HEK293 (cell line): Measurements from ENCODE around the gene POLR2E.

ENCODE experiments used
- ELK4 ChIP-seq: IDR thresholded peaks from 2 replicates; pipeline ENCODE4 v1.6.1; 2011; ENCODE audit warnings: mild to moderate bottlenecking, low read depth, low read length, borderline replicate concordance
- KLF1 ChIP-seq: fragments of 450-650 bp; formaldehyde crosslinking; IDR thresholded peaks from 2 replicates; pipeline ENCODE4 v1.5.1; 2016; ENCODE audit warnings: missing biosample characterization, missing genetic modification characterization
- PATZ1 ChIP-seq: fragments of 450-650 bp; formaldehyde crosslinking; IDR thresholded peaks from 2 replicates; pipeline ENCODE4 v1.5.1; 2016; ENCODE audit warnings: missing biosample characterization, missing genetic modification characterization
- PRDM10 ChIP-seq: fragments of 450-650 bp; formaldehyde crosslinking; IDR thresholded peaks from 2 replicates; pipeline ENCODE4 v1.5.1; 2016; ENCODE audit warnings: missing biosample characterization, missing genetic modification characterization
- ZBTB44 ChIP-seq: fragments of 450-650 bp; IDR thresholded peaks from 2 replicates; pipeline ENCODE4 v1.5.1; 2018; ENCODE audit warnings: missing biosample characterization, mild to moderate bottlenecking, missing genetic modification characterization
- ZEB2 ChIP-seq: fragments of 450-650 bp; formaldehyde crosslinking; IDR thresholded peaks from 2 replicates; pipeline ENCODE4 v1.5.1; 2016; ENCODE audit warnings: missing biosample characterization, missing genetic modification characterization
- ZFHX2 ChIP-seq: fragments of 450-650 bp; formaldehyde crosslinking; conservative IDR thresholded peaks from 2 replicates; pipeline ENCODE4 v1.5.1; 2016; ENCODE audit warnings: missing biosample characterization, missing genetic modification characterization
- ZNF140 ChIP-seq: fragments of 450-650 bp; formaldehyde crosslinking; IDR thresholded peaks from 2 replicates; pipeline ENCODE4 v1.5.1; 2016; ENCODE audit warnings: missing biosample characterization, missing genetic modification characterization
- ZNF16 ChIP-seq: fragments of 450-650 bp; formaldehyde crosslinking; IDR thresholded peaks from 2 replicates; pipeline ENCODE4 v1.5.1; 2016; ENCODE audit warnings: low read depth, missing biosample characterization, missing genetic modification characterization
- ZNF2 ChIP-seq: fragments of 450-650 bp; formaldehyde crosslinking; IDR thresholded peaks from 2 replicates; pipeline ENCODE4 v1.5.1; 2016; ENCODE audit warnings: missing biosample characterization, missing genetic modification characterization
- ZNF24 ChIP-seq: fragments of 450-650 bp; formaldehyde crosslinking; IDR thresholded peaks from 2 replicates; pipeline ENCODE4 v1.5.1; 2016; ENCODE audit warnings: missing biosample characterization, missing genetic modification characterization
- ZNF560 ChIP-seq: fragments of 450-650 bp; formaldehyde crosslinking; IDR thresholded peaks from 2 replicates; pipeline ENCODE4 v1.5.1; 2017; ENCODE audit warnings: missing biosample characterization, missing genetic modification characterization, borderline replicate concordance
- ZNF629 ChIP-seq: fragments of 450-650 bp; formaldehyde crosslinking; IDR thresholded peaks from 2 replicates; pipeline ENCODE4 v1.5.1; 2017; ENCODE audit warnings: missing biosample characterization, missing genetic modification characterization
- ZNF660 ChIP-seq: fragments of 450-650 bp; IDR thresholded peaks from 2 replicates; pipeline ENCODE4 v1.5.1; 2018; ENCODE audit warnings: missing biosample characterization, mild to moderate bottlenecking, missing genetic modification characterization
- ZNF837 ChIP-seq: fragments of 450-650 bp; formaldehyde crosslinking; IDR thresholded peaks from 2 replicates; pipeline ENCODE4 v1.5.1; 2016; ENCODE audit warnings: missing biosample characterization, missing genetic modification characterization
- ZNF843 ChIP-seq: fragments of 450-650 bp; formaldehyde crosslinking; IDR thresholded peaks from 2 replicates; pipeline ENCODE4 v1.5.1; 2016; ENCODE audit warnings: missing biosample characterization, missing genetic modification characterization
- ZSCAN23 ChIP-seq: fragments of 450-650 bp; formaldehyde crosslinking; IDR thresholded peaks from 2 replicates; pipeline ENCODE4 v1.5.1; 2016; ENCODE audit warnings: missing biosample characterization, missing genetic modification characterization
- ZSCAN30 ChIP-seq: fragments of 450-650 bp; IDR thresholded peaks from 2 replicates; pipeline ENCODE4 v1.5.1; 2018; ENCODE audit warnings: missing biosample characterization, mild to moderate bottlenecking, missing genetic modification characterization, moderate library complexity
- ZXDB ChIP-seq: fragments of 450-650 bp; formaldehyde crosslinking; IDR thresholded peaks from 2 replicates; pipeline ENCODE4 v1.5.1; 2016; ENCODE audit warnings: missing biosample characterization, missing genetic modification characterization
- TF ChIP-seq, protein P1 (sequence below): fragments of 450-650 bp; formaldehyde crosslinking; conservative IDR thresholded peaks from 2 replicates; pipeline ENCODE4 v1.5.1; 2016; ENCODE audit warnings: low read depth, missing biosample characterization, missing genetic modification characterization
- TF ChIP-seq, protein P2 (sequence below): sonication (generic); formaldehyde crosslinking; IDR thresholded peaks from 2 replicates; pipeline ENCODE4 v1.8.1; 2022; ENCODE audit warnings: mild to moderate bottlenecking, moderate library complexity, missing genetic modification reagents

The POLR2E gene

DNA sequence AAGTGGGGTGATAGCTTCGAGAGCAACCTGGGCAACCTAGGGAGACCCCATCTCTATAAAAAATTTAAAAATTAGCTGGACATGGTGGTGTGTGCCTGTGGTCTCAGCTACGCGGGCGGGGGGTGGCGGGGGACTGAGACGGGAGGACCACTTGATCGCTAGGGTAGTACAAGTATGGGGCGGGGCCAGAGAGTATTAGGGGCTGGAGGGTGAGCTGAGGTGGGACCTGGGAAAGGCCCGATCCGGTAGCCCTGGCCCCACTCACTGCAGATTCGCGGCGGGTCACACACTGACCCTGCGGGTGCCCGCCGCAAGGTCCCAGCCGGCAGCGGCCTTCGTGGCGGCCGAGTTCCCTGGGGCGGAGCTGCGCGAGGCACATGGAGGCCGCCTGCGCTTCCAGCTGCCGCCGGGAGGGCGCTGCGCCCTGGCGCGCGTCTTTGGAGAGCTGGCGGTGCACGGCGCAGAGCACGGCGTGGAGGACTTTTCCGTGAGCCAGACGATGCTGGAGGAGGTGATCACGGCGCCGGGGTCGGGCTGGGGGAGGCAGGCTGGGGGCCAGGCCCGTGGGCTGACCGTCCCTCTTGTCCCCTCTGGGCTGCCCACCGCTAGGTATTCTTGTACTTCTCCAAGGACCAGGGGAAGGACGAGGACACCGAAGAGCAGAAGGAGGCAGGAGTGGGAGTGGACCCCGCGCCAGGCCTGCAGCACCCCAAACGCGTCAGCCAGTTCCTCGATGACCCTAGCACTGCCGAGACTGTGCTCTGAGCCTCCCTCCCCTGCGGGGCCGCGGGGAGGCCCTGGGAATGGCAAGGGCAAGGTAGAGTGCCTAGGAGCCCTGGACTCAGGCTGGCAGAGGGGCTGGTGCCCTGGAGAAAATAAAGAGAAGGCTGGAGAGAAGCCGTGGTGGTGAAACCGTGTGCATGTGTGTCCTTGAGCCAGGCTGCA lies 30.2 kb downstream of the POLR2E start (continued):
- 0 out of 2 replicates have a peak, but pooled peaks have one; percentile 27 for TF ChIP-seq KLF1
- peak; percentile 57 for TF ChIP-seq ZNF2 (tag by site-specific recombination)
- peak; percentile 57; the same call in 1 of the 2 replicates for TF ChIP-seq ZSCAN30 (tag by site-specific recombination)
- TF ChIP-seq, protein P1, sequence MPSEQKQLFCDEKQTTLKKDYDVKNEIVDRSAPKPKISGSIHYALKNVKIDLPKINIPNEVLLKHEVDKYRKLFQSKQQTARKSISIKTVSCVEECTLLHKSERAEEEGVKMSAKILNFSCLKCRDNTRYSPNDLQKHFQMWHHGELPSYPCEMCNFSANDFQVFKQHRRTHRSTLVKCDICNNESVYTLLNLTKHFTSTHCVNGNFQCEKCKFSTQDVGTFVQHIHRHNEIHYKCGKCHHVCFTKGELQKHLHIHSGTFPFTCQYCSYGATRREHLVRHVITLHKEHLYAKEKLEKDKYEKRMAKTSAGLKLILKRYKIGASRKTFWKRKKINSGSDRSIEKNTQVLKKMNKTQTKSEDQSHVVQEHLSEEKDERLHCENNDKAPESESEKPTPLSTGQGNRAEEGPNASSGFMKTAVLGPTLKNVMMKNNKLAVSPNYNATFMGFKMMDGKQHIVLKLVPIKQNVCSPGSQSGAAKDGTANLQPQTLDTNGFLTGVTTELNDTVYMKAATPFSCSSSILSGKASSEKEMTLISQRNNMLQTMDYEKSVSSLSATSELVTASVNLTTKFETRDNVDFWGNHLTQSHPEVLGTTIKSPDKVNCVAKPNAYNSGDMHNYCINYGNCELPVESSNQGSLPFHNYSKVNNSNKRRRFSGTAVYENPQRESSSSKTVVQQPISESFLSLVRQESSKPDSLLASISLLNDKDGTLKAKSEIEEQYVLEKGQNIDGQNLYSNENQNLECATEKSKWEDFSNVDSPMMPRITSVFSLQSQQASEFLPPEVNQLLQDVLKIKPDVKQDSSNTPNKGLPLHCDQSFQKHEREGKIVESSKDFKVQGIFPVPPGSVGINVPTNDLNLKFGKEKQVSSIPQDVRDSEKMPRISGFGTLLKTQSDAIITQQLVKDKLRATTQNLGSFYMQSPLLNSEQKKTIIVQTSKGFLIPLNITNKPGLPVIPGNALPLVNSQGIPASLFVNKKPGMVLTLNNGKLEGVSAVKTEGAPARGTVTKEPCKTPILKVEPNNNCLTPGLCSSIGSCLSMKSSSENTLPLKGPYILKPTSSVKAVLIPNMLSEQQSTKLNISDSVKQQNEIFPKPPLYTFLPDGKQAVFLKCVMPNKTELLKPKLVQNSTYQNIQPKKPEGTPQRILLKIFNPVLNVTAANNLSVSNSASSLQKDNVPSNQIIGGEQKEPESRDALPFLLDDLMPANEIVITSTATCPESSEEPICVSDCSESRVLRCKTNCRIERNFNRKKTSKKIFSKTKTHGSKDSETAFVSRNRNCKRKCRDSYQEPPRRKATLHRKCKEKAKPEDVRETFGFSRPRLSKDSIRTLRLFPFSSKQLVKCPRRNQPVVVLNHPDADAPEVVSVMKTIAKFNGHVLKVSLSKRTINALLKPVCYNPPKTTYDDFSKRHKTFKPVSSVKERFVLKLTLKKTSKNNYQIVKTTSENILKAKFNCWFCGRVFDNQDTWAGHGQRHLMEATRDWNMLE (tag by site-specific recombination) = no peak
- TF ChIP-seq ELK4 = no peak
- no peak for TF ChIP-seq ZNF660 (tag by site-specific recombination)
- peak; percentile 31; the same call in 1 of the 2 replicates for TF ChIP-seq ZFHX2 (tag by site-specific recombination)
- 0 out of 2 replicates have a peak, but pooled peaks have one; percentile 12 for TF ChIP-seq ZXDB (tag by site-specific recombination)
- TF ChIP-seq ZNF16 (tag by site-specific recombination) = no peak
- TF ChIP-seq ZNF843 (tag by site-specific recombination) = 0 out of 2 replicates have a peak, but pooled peaks have one; percentile 8
- no peak for TF ChIP-seq ZNF560 (tag by site-specific recombination)
- peak; percentile 9; the same call in 1 of the 2 replicates for TF ChIP-seq PATZ1 (tag by site-specific recombination)
- TF ChIP-seq ZNF24 (tag by site-specific recombination) = no peak
- TF ChIP-seq ZBTB44 (tag by site-specific recombination) = no peak
- no peak for TF ChIP-seq ZSCAN23 (tag by site-specific recombination)
- no peak for TF ChIP-seq ZNF140
- peak; percentile 33 for TF ChIP-seq PRDM10 (tag by site-specific recombination)
- no peak for TF ChIP-seq ZNF629 (tag by site-specific recombination)
- TF ChIP-seq, protein P2, sequence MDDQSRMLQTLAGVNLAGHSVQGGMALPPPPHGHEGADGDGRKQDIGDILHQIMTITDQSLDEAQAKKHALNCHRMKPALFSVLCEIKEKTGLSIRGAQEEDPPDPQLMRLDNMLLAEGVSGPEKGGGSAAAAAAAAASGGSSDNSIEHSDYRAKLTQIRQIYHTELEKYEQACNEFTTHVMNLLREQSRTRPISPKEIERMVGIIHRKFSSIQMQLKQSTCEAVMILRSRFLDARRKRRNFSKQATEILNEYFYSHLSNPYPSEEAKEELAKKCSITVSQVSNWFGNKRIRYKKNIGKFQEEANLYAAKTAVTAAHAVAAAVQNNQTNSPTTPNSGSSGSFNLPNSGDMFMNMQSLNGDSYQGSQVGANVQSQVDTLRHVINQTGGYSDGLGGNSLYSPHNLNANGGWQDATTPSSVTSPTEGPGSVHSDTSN = 0 out of 2 replicates have a peak, but pooled peaks have one; percentile 31
- TF ChIP-seq ZNF837 (tag by site-specific recombination) = no peak
- TF ChIP-seq ZEB2 (tag by site-specific recombination) = 0 out of 2 replicates have a peak, but pooled peaks have one; percentile 14
